Activated CD4-positive, alpha-beta T cell treated with anti-CD3 and anti-CD28 coated beads for 24 hours (primary cell): ENCODE measurements around the gene OPN3.

ENCODE experiments used
- DNase-seq, 2 donors: peaks; one replicate each; pipeline ENCODE4 v3.0.0-alpha.2; 2020; ENCODE audit warnings: low read depth in 2 of 2

OPN3 gene

GRCh38 chr1:241590719-241591118, 49.5 kb downstream of the OPN3 start:
- no peak for DNase-seq

GRCh38 chr1:241589521-241589920, 50.6 kb downstream of the OPN3 start:
- DNase-seq, result no peak

GRCh38 chr1:241586905-241587512, 53.2 kb downstream of the OPN3 start:
- DNase-seq, result no peak

DNA sequence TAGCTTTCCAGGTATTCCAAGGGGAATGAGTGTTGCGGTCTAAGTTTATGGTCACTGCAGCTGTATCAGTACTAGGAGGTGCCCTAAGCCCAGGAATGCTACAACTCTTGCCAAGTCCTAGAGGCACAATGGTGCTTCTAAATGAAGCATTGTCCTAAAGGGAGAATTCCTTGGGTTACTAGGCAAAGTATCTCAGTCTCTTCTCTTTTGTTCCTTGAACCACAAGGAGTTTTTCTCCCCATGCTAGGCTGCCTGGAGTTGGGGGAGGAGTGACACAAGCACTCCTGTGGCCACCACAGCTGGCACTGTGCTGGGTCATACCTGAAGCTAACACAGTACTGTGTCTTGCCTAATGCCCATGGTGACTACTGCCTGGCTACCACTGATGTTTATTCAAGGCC, 57.2 kb downstream of the OPN3 start:
- no peak for DNase-seq

DNA sequence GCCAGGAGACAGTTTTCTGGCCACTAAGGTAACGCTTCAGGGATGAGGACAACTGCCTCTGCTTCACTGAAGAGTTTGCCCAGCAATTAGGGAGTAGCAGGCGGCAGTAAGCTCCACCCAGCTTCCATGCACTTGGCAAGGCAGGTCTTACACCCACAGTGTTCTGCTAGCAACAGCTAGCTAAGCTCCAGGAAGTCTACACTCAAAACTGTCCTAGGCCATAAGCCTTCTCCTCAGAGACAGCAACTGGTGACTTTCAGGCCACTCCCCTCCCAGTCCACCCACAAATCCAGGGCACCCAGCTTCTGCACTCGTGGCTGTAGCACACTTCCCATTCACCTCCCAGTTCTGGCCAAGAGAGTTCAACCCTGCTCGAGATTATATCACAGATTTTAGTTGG, 60.7 kb downstream of the OPN3 start:
- DNase-seq, result no peak

- DNase-seq, result no peak
Measured at GRCh38 chr1:241574154-241574553, 66.0 kb downstream of the OPN3 start.

GRCh38 chr1:241569848-241570247, 70.3 kb downstream of the OPN3 start:
- DNase-seq, result no peak

DNA sequence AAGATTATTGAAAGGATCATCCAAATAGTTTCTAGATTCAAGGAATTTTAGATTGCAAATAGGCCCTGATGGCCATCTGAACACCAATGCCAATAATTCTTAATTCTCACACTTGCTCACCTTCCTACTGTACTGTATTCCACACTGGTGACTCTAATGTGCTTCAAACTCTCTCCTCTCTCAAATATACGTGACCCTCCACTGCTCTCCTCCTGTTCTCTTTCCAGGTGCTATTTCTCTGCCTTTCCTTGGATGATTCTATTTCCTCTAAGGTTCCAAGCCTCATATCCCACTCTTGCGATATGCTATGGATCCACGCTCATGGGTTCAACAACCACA, 79.4 kb downstream of the OPN3 start:
- no peak for DNase-seq

GRCh38 chr1:241560146-241560848, 79.9 kb downstream of the OPN3 start:
- DNase-seq, result no peak

GRCh38 chr1:241557551-241558193, 82.5 kb downstream of the OPN3 start:
- DNase-seq, result no peak

GRCh38 chr1:241557031-241557430, 83.1 kb downstream of the OPN3 start:
- no peak for DNase-seq

DNA sequence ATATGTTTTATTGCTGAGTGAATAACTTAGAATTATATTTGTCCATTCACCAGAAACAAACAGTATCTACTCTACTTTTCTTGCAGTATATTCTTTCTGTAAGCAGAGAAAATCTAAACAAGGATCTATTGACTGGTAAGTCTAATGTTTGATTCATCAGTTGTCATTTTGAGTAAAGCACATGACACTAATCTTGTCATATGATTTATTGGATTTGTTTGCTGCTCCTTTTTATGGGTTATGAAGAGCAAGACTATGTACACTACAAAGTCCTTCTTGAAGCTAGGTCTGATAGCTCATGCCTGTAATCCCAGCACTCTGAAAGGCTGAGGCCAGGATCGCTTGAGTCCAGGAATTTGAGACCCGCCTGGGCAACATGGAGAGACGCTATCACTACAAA, 84.6 kb downstream of the OPN3 start:
- no peak for DNase-seq

GRCh38 chr1:241553886-241554592, 86.1 kb downstream of the OPN3 start:
- no peak for DNase-seq

DNA sequence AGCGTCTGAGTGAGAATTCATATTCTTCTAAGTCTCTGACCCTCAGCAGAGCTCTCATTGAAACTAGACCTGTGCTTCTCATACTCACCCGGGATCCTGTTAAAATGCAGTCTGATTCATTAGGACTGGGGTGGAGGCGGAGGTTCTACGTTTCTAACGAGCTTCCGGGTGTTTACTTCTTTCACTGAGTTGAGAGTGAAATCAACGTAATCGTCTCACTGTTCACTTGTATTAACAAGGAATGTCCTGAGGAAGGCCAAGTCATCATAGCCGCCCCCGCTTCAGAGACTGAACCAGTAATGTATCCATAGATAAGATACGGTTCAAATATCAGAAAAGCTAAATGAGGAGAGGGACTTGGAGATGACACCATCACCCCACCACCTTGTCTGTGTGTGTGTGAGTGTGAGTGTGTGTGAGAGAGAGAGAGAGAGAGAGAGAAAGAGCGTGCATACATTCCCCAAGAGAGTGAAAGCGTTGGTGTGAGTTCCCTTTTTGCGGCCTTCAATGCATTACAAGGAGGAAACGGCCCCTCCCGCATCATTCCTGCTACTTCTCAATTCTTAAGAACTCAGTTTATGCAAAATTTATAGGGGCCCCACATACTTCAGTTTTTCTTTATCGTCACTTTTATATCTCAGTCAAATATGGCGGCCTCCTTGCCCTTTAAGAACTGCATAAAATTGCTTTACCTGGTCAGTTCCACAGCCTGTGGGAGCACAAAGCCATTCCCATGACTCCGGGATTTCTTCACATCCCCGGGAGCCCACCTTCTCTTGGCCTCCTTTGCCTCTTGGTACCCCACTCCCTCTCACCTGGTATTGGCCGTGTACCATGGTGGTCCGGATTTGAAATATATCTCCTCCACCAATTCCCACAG, 88.2 kb downstream of the OPN3 start:
- peak; percentile 7 to 37 for DNase-seq

DNA sequence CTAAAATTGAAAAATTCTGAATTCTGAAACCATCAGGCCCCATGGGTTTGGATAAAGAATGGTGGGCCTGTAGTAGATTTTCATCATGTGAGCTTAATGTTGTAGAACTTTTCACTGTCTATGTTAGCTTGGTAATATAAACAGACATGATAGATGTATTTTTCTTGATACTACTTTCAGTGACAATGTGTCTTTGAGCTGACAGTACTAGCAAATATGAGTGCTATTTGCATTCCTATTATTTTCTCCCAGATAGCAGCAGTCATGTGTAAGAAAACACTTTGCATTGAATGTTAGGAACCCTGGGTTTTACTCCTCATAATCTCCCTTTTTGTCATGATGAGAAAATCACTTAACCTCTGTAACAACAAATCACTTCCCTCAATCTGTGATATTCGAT, 89.9 kb downstream of the OPN3 start:
- no peak for DNase-seq

DNA sequence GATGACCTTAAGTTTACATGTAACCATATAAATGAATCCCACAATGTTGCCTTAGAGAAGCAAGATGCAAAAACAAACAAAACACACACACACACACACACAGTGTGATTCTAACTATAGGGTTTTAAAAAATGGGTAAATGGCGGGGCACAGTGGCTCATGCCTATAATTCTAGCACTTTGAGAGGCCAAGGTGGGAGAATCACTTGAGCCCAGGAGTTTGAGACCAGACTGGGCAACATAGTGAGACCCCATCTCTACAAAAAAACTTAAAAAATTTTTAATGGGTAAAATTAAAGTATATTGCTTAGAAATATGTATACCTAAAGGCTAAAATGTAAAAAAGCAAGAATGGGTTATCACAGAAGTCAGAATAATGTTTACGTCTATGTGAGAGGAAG, 92.2 kb downstream of the OPN3 start:
- DNase-seq, result no peak
